Astrocyte of the hippocampus (primary cell): ENCODE data around the gene ACP4.
"Not testable (repeated sequence)": the region's sequence is repeated elsewhere in the genome, so short reads cannot be mapped to it uniquely, and the experiment has no call there.

Experiments used
- DNase-seq: peaks from one replicate; pipeline ENCODE4 v3.0.0; 2011; ENCODE audit warnings: low read depth, low spot score

The ACP4 gene

GRCh38 chr19:50797429-50797780 lies 7.2 kb downstream of the ACP4 start:
- DNase-seq: no peak

GRCh38 chr19:50797781-50798658 lies 7.8 kb downstream of the ACP4 start:
- no peak for DNase-seq

- no peak for DNase-seq
Observed at GRCh38 chr19:50798659-50799546, 8.7 kb downstream of the ACP4 start.

GRCh38 chr19:50799547-50799851 lies 9.3 kb downstream of the ACP4 start:
- DNase-seq: no peak

GRCh38 chr19:50801107-50801506 lies 10.9 kb downstream of the ACP4 start:
- no peak for DNase-seq

- DNase-seq: peak; percentile 20
Observed at GRCh38 chr19:50803633-50804419, 13.6 kb downstream of the ACP4 start.

- DNase-seq: peak; percentile 99
Observed at GRCh38 chr19:50804420-50805272, 14.4 kb downstream of the ACP4 start.

GRCh38 chr19:50808856-50809255 lies 18.6 kb downstream of the ACP4 start:
- no peak for DNase-seq

- DNase-seq: not testable (repeated sequence)
Observed at GRCh38 chr19:50811622-50812238, 21.5 kb downstream of the ACP4 start.

GRCh38 chr19:50812474-50812873 lies 22.3 kb downstream of the ACP4 start:
- no peak for DNase-seq

GRCh38 chr19:50814883-50815282 lies 24.7 kb downstream of the ACP4 start:
- no peak for DNase-seq

- no peak for DNase-seq
Observed at GRCh38 chr19:50815439-50815838, 25.2 kb downstream of the ACP4 start.

- peak; percentile 24 for DNase-seq
Observed at GRCh38 chr19:50817941-50818858, 28.0 kb downstream of the ACP4 start.

- no peak for DNase-seq
Observed at GRCh38 chr19:50818859-50819472, 28.8 kb downstream of the ACP4 start.

- DNase-seq: no peak
Observed at GRCh38 chr19:50819636-50820035, 29.4 kb downstream of the ACP4 start.

- DNase-seq: no peak
Observed at GRCh38 chr19:50820086-50820485, 29.9 kb downstream of the ACP4 start.

- no peak for DNase-seq
Observed at GRCh38 chr19:50820549-50821247, 30.5 kb downstream of the ACP4 start.

GRCh38 chr19:50821248-50821612 lies 31.0 kb downstream of the ACP4 start:
- DNase-seq: no peak

- no peak for DNase-seq
Observed at GRCh38 chr19:50821622-50822021, 31.4 kb downstream of the ACP4 start.
